Panc1 (cell line): Measurements from ENCODE around the gene DBT. TPM values are rescaled to one million over a fixed set of nuclear protein-coding genes. Genes with fewer than 3 reads are reported as not detected.

Experiments used
- ATAC-seq: fragments of 200-7000 bp; cut with Tn5 transposase; 2 replicates; pipeline ENCODE4 v1.9.1; 2020; ENCODE audit warnings: mild to moderate bottlenecking, moderate library complexity
- BruUV-seq: library from RNA; stranded (reverse); fragments of 400-500 nt; replicated peaks from 2 replicates; lab custom pipeline; 2021; lab: Mats Ljungman, UMichigan
- CTCF ChIA-PET: fragments of 300-600 bp; sonication (Branson Sonifier 250); formaldehyde crosslinking; loops from one replicate; lab custom pipeline; 2022; ENCODE audit warnings: antibody characterized with exemption; lab: Charles Lee
- POLR2A ChIA-PET: fragments of 300-600 bp; sonication (Branson Sonifier 250); formaldehyde crosslinking; loops from one replicate; lab custom pipeline; 2022; ENCODE audit warnings: antibody characterized with exemption; lab: Charles Lee
- DNase-seq: peaks from one replicate; pipeline ENCODE4 v3.0.0-alpha.2; 2010; ENCODE audit warnings: low read depth, low spot score
- H3K27ac ChIP-seq: 2 replicates; pipeline ENCODE4 v1.5.1; 2011; ENCODE audit warnings: mild to moderate bottlenecking, low read length, inconsistent platforms
- H3K27me3 ChIP-seq: fragments of 200-500 bp; sonication (Bioruptor generic); 2 replicates; pipeline ENCODE4 v1.6.0; 2014; ENCODE audit warnings: low read length, inconsistent platforms; ENCODE audit not compliant: control insufficient read depth, insufficient read depth
- H3K36me3 ChIP-seq: fragments of 200-500 bp; sonication (Bioruptor generic); 2 replicates; pipeline ENCODE4 v1.5.1; 2014; ENCODE audit warnings: inconsistent platforms, mild to moderate bottlenecking, low read length, moderate library complexity; ENCODE audit not compliant: control insufficient read depth, insufficient read depth
- H3K4me1 ChIP-seq: 2 replicates; pipeline ENCODE4 v1.5.1; 2011; ENCODE audit warnings: inconsistent platforms, mild to moderate bottlenecking, low read length, moderate library complexity; ENCODE audit not compliant: control insufficient read depth, insufficient read depth
- H3K4me3 ChIP-seq, 2 experiments: 2 replicates each; pipeline ENCODE4 v1.5.1; 2011 to 2012; ENCODE audit warnings: low read depth in 2 of 2, low read length in 2 of 2, mild to moderate bottlenecking in 2 of 2, inconsistent platforms in 1 of 2, moderate library complexity in 1 of 2
- H3K9me3 ChIP-seq: fragments of 200-500 bp; sonication (Bioruptor generic); 2 replicates; pipeline ENCODE4 v1.5.1; 2014; ENCODE audit warnings: low read depth, mild to moderate bottlenecking, inconsistent platforms, low read length, moderate library complexity; ENCODE audit not compliant: control insufficient read depth, insufficient read depth
- POLR2AphosphoS5 ChIP-seq: IDR thresholded peaks from 2 replicates; pipeline ENCODE4 v1.6.1; 2012; ENCODE audit warnings: mild to moderate bottlenecking, low read depth, low read length, moderate library complexity
- SIN3A ChIP-seq: IDR thresholded peaks from 2 replicates; pipeline ENCODE4 v1.6.1; 2012; ENCODE audit warnings: low read depth, mild to moderate bottlenecking, low read length, moderate library complexity, borderline replicate concordance; ENCODE audit not compliant: insufficient read depth
- TCF7L2 ChIP-seq: IDR thresholded peaks from 2 replicates; pipeline ENCODE4 v1.6.1; 2011; ENCODE audit warnings: mild to moderate bottlenecking, low read depth, low read length, inconsistent platforms
- in situ Hi-C: cut with HindIII; loops from 2 replicates; pipeline ENCODE4 v1.10.0; 2016; ENCODE audit warnings: low sequenced_read_pairs, low pct_unique_long_range_greater_than_20kb
- intact Hi-C: fragments of 100-400 bp; cut with micrococcal nuclease; formaldehyde crosslinking; loops from one replicate; pipeline ENCODE4 v1.10.0; 2022; ENCODE audit not compliant: unreplicated experiment
- total RNA-seq: library from RNA; stranded (reverse); gene quantifications from one replicate; pipeline ENCODE4 v1.2.1, GENCODE V29; 2021; ENCODE audit not compliant: unreplicated experiment
- TF ChIP-seq, protein P1 (sequence below), 2 experiments: IDR thresholded peaks; 2 replicates each; pipeline ENCODE4 v1.6.1; 2011 to 2012; ENCODE audit warnings: low read depth in 2 of 2, control low read depth in 1 of 2, low read length in 1 of 2, mild to moderate bottlenecking in 1 of 2, moderate library complexity in 1 of 2; ENCODE audit not compliant: insufficient read depth in 1 of 2
- TF ChIP-seq, protein P2 (sequence below): fragments of 450-650 bp; IDR thresholded peaks from 2 replicates; pipeline ENCODE4 v1.5.1; 2017; ENCODE audit warnings: mild to moderate bottlenecking

Gene DBT
- total RNA-seq, 1 experiment from 2014 or later: 5.2 TPM

DNA sequence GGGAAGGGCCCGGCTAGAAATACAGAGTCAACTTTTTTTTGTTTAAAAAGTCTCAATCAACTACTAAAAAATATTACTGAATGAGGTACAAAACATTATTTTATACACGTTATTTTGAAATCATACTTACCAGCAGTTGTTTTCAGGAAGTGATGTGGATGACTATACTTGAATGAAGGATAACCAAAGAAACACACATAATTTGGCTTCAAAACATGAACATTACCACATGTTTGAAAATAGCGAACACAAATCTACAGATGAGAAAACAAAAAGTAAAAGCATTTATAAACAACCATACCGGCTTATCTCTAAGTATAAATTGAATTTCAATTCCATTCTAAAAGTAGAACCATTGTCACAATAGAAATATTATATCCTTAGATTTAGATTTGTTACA, 9.0 kb downstream of the DBT start:
- no peak for TF ChIP-seq POLR2AphosphoS5
- TF ChIP-seq, protein P1, sequence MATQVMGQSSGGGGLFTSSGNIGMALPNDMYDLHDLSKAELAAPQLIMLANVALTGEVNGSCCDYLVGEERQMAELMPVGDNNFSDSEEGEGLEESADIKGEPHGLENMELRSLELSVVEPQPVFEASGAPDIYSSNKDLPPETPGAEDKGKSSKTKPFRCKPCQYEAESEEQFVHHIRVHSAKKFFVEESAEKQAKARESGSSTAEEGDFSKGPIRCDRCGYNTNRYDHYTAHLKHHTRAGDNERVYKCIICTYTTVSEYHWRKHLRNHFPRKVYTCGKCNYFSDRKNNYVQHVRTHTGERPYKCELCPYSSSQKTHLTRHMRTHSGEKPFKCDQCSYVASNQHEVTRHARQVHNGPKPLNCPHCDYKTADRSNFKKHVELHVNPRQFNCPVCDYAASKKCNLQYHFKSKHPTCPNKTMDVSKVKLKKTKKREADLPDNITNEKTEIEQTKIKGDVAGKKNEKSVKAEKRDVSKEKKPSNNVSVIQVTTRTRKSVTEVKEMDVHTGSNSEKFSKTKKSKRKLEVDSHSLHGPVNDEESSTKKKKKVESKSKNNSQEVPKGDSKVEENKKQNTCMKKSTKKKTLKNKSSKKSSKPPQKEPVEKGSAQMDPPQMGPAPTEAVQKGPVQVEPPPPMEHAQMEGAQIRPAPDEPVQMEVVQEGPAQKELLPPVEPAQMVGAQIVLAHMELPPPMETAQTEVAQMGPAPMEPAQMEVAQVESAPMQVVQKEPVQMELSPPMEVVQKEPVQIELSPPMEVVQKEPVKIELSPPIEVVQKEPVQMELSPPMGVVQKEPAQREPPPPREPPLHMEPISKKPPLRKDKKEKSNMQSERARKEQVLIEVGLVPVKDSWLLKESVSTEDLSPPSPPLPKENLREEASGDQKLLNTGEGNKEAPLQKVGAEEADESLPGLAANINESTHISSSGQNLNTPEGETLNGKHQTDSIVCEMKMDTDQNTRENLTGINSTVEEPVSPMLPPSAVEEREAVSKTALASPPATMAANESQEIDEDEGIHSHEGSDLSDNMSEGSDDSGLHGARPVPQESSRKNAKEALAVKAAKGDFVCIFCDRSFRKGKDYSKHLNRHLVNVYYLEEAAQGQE (IDR thresholded peaks at IDR 0.05; ENCODE audit: insufficient read depth in 1 of 2, low read depth in 2 of 2, low read length in 1 of 2): no peak
- no peak for TF ChIP-seq TCF7L2
- TF ChIP-seq, protein P2, sequence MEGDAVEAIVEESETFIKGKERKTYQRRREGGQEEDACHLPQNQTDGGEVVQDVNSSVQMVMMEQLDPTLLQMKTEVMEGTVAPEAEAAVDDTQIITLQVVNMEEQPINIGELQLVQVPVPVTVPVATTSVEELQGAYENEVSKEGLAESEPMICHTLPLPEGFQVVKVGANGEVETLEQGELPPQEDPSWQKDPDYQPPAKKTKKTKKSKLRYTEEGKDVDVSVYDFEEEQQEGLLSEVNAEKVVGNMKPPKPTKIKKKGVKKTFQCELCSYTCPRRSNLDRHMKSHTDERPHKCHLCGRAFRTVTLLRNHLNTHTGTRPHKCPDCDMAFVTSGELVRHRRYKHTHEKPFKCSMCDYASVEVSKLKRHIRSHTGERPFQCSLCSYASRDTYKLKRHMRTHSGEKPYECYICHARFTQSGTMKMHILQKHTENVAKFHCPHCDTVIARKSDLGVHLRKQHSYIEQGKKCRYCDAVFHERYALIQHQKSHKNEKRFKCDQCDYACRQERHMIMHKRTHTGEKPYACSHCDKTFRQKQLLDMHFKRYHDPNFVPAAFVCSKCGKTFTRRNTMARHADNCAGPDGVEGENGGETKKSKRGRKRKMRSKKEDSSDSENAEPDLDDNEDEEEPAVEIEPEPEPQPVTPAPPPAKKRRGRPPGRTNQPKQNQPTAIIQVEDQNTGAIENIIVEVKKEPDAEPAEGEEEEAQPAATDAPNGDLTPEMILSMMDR: no peak
- TF ChIP-seq SIN3A: no peak
- H3K36me3 ChIP-seq: no peaks in the 10 kb centered on the region
- intact Hi-C loops: no loop called here
- in situ Hi-C loops: no loop called here
- no peak for ATAC-seq
- no peaks in the 10 kb centered on the region for H3K27me3 ChIP-seq
- no TSS peak for BruUV-seq
- CTCF ChIA-PET: no interaction called here
- no peak for DNase-seq
- H3K27ac ChIP-seq: no peak overlapping the region
- no peaks in the 10 kb centered on the region for H3K4me1 ChIP-seq
- H3K4me3 ChIP-seq: no peak overlapping the region
- no peaks in the 10 kb centered on the region for H3K9me3 ChIP-seq
- POLR2A ChIA-PET: no interaction called here

DNA sequence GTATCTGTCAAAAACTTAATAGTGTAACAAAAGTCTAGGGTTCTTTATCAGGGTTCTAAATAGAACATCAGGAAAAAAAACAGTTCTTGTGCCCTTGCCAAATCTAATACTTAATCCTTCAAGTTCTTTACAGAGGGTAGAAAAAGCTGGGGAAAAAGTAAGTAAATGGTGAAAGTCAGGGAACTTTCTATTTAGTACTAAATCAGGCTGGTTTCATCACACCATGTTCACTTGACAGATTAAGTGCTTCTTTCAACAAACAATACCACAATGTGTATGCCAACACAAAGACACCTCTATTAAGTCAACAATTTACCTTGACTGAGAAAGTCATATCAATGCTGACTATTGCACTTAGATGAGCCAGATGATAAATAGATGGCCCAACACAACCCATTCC, 9.7 kb downstream of the DBT start:
- POLR2A ChIA-PET: no interaction called here
- no peak for DNase-seq
- intact Hi-C loops: no loop called here
- no peak for TF ChIP-seq POLR2AphosphoS5
- TF ChIP-seq, protein P2: no peak
- TF ChIP-seq, protein P1 (IDR thresholded peaks at IDR 0.05; ENCODE audit: insufficient read depth in 1 of 2, low read depth in 2 of 2, low read length in 1 of 2): no peak
- TF ChIP-seq SIN3A: no peak
- no peak for TF ChIP-seq TCF7L2
- in situ Hi-C loops: no loop called here
- CTCF ChIA-PET: no interaction called here
- Histone ChIP-seq H3K4me1 (no peaks in the 10 kb centered on the region), H3K27me3 (no peaks in the 10 kb centered on the region), H3K27ac (no peak overlapping the region), H3K36me3 (no peaks in the 10 kb centered on the region), H3K9me3 (no peaks in the 10 kb centered on the region), H3K4me3 (no peak overlapping the region)
- no TSS peak for BruUV-seq
- ATAC-seq: no peak
